ENCODE data around the gene VPS45.

GRCh38 chr1:150093805-150094204 is 26.2 kb downstream of the VPS45 start:
- TF ChIP-seq CTCF (IDR thresholded peaks at IDR 0.05) (no peak), POLR2A (IDR thresholded peaks at IDR 0.05) (no peak)
